Panc1 (cell line): Measurements from ENCODE around the gene SEC14L2. TPM values are rescaled to one million over a fixed set of nuclear protein-coding genes. Genes with fewer than 3 reads are reported as not detected.

Experiments used
- ATAC-seq: fragments of 200-7000 bp; cut with Tn5 transposase; 2 replicates; pipeline ENCODE4 v1.9.1; 2020; ENCODE audit warnings: mild to moderate bottlenecking, moderate library complexity
- BruUV-seq: library from RNA; stranded (reverse); fragments of 400-500 nt; replicated peaks from 2 replicates; lab custom pipeline; 2021; lab: Mats Ljungman, UMichigan
- CTCF ChIA-PET: fragments of 300-600 bp; sonication (Branson Sonifier 250); formaldehyde crosslinking; loops from one replicate; lab custom pipeline; 2022; ENCODE audit warnings: antibody characterized with exemption; lab: Charles Lee
- POLR2A ChIA-PET: fragments of 300-600 bp; sonication (Branson Sonifier 250); formaldehyde crosslinking; loops from one replicate; lab custom pipeline; 2022; ENCODE audit warnings: antibody characterized with exemption; lab: Charles Lee
- DNase-seq: peaks from one replicate; pipeline ENCODE4 v3.0.0-alpha.2; 2010; ENCODE audit warnings: low read depth, low spot score
- H3K27ac ChIP-seq: 2 replicates; pipeline ENCODE4 v1.5.1; 2011; ENCODE audit warnings: mild to moderate bottlenecking, low read length, inconsistent platforms
- H3K27me3 ChIP-seq: fragments of 200-500 bp; sonication (Bioruptor generic); 2 replicates; pipeline ENCODE4 v1.6.0; 2014; ENCODE audit warnings: low read length, inconsistent platforms; ENCODE audit not compliant: control insufficient read depth, insufficient read depth
- H3K36me3 ChIP-seq: fragments of 200-500 bp; sonication (Bioruptor generic); 2 replicates; pipeline ENCODE4 v1.5.1; 2014; ENCODE audit warnings: inconsistent platforms, mild to moderate bottlenecking, low read length, moderate library complexity; ENCODE audit not compliant: control insufficient read depth, insufficient read depth
- H3K4me1 ChIP-seq: 2 replicates; pipeline ENCODE4 v1.5.1; 2011; ENCODE audit warnings: inconsistent platforms, mild to moderate bottlenecking, low read length, moderate library complexity; ENCODE audit not compliant: control insufficient read depth, insufficient read depth
- H3K4me3 ChIP-seq, 2 experiments: 2 replicates each; pipeline ENCODE4 v1.5.1; 2011 to 2012; ENCODE audit warnings: low read depth in 2 of 2, low read length in 2 of 2, mild to moderate bottlenecking in 2 of 2, inconsistent platforms in 1 of 2, moderate library complexity in 1 of 2
- H3K9me3 ChIP-seq: fragments of 200-500 bp; sonication (Bioruptor generic); 2 replicates; pipeline ENCODE4 v1.5.1; 2014; ENCODE audit warnings: low read depth, mild to moderate bottlenecking, inconsistent platforms, low read length, moderate library complexity; ENCODE audit not compliant: control insufficient read depth, insufficient read depth
- CTCF ChIP-seq: fragments of 450-650 bp; IDR thresholded peaks from 2 replicates; pipeline ENCODE4 v1.5.1; 2017; ENCODE audit warnings: mild to moderate bottlenecking
- POLR2AphosphoS5 ChIP-seq: IDR thresholded peaks from 2 replicates; pipeline ENCODE4 v1.6.1; 2012; ENCODE audit warnings: mild to moderate bottlenecking, low read depth, low read length, moderate library complexity
- REST ChIP-seq, 2 experiments: IDR thresholded peaks; 2 replicates each; pipeline ENCODE4 v1.6.1; 2011 to 2012; ENCODE audit warnings: low read depth in 2 of 2, control low read depth in 1 of 2, low read length in 1 of 2, mild to moderate bottlenecking in 1 of 2, moderate library complexity in 1 of 2; ENCODE audit not compliant: insufficient read depth in 1 of 2
- SIN3A ChIP-seq: IDR thresholded peaks from 2 replicates; pipeline ENCODE4 v1.6.1; 2012; ENCODE audit warnings: low read depth, mild to moderate bottlenecking, low read length, moderate library complexity, borderline replicate concordance; ENCODE audit not compliant: insufficient read depth
- TCF7L2 ChIP-seq: IDR thresholded peaks from 2 replicates; pipeline ENCODE4 v1.6.1; 2011; ENCODE audit warnings: mild to moderate bottlenecking, low read depth, low read length, inconsistent platforms
- in situ Hi-C: cut with HindIII; loops from 2 replicates; pipeline ENCODE4 v1.10.0; 2016; ENCODE audit warnings: low sequenced_read_pairs, low pct_unique_long_range_greater_than_20kb
- intact Hi-C: fragments of 100-400 bp; cut with micrococcal nuclease; formaldehyde crosslinking; loops from one replicate; pipeline ENCODE4 v1.10.0; 2022; ENCODE audit not compliant: unreplicated experiment
- total RNA-seq: library from RNA; stranded (reverse); gene quantifications from one replicate; pipeline ENCODE4 v1.2.1, GENCODE V29; 2021; ENCODE audit not compliant: unreplicated experiment

Gene SEC14L2
- total RNA-seq, 1 experiment from 2014 or later, result 10.7 TPM

GRCh38 chr22:30427871-30428270 is 31.1 kb downstream of the SEC14L2 start:
- H3K4me3 ChIP-seq, result no peak overlapping the region
- peaks cover 8% of the 10 kb centered on the region for H3K4me1 ChIP-seq
- POLR2A ChIA-PET, result no interaction called here
- no peaks in the 10 kb centered on the region for H3K9me3 ChIP-seq
- no peaks in the 10 kb centered on the region for H3K27me3 ChIP-seq
- DNase-seq (no peak), ATAC-seq (no peak)
- CTCF ChIA-PET, result interaction anchor here (0.6 kb wide), 1 partner anchor 58 kb away, joined by 3 read pairs; no protein-coding TSS in a partner anchor
- intact Hi-C loops, result no loop called here
- H3K27ac ChIP-seq, result no peak overlapping the region
- in situ Hi-C loops, result no loop called here
- no peaks in the 10 kb centered on the region; the same call in 1 of the 2 replicates for H3K36me3 ChIP-seq
- TF ChIP-seq SIN3A, result no peak
- TF ChIP-seq POLR2AphosphoS5, result no peak
- TF ChIP-seq CTCF, result no peak
- no peak for TF ChIP-seq TCF7L2
- no peak for TF ChIP-seq REST (IDR thresholded peaks at IDR 0.05; ENCODE audit: insufficient read depth in 1 of 2, low read depth in 2 of 2, low read length in 1 of 2)
- no TSS peak for BruUV-seq

GRCh38 chr22:30429887-30430286 is 33.1 kb downstream of the SEC14L2 start:
- no peaks in the 10 kb centered on the region for H3K9me3 ChIP-seq
- intact Hi-C loops, result no loop called here
- ChIA-PET POLR2A (interaction anchor here (0.6 kb wide), 1 partner anchor 278 kb away, joined by 6 read pairs; no protein-coding TSS in a partner anchor), CTCF (interaction anchor here (0.6 to 0.7 kb wide), 2 partner anchors 14 to 38 kb away, joined by 7 to 10 read pairs; no protein-coding TSS in a partner anchor)
- TF ChIP-seq POLR2AphosphoS5, result no peak
- no peak for TF ChIP-seq REST (IDR thresholded peaks at IDR 0.05; ENCODE audit: insufficient read depth in 1 of 2, low read depth in 2 of 2, low read length in 1 of 2)
- no peak for TF ChIP-seq SIN3A
- TF ChIP-seq CTCF, result no peak
- TF ChIP-seq TCF7L2, result no peak
- H3K27ac ChIP-seq, result no peak overlapping the region
- no peak for ATAC-seq
- H3K27me3 ChIP-seq, result no peaks in the 10 kb centered on the region
- in situ Hi-C loops, result no loop called here
- no peak for DNase-seq
- no peak overlapping the region for H3K4me3 ChIP-seq
- H3K4me1 ChIP-seq, result peaks cover 3% of the 10 kb centered on the region
- no TSS peak for BruUV-seq
- no peaks in the 10 kb centered on the region; the same call in 1 of the 2 replicates for H3K36me3 ChIP-seq
